HG03575 (cell line): ENCODE measurements around the gene KCNQ5.

Source experiments
- ATAC-seq: cut with Tn5 transposase; IDR thresholded peaks from one replicate; pipeline ENCODE4 v1.9.1; 2021; ENCODE audit not compliant: unreplicated experiment, insufficient number of reproducible peaks, low FRiP score; ENCODE audit errors: extremely low read depth

Gene KCNQ5

GRCh38 chr6:73050706-73051105, 428.8 kb downstream of the KCNQ5 start:
- ATAC-seq, result no peak

GRCh38 chr6:73051147-73051546, 429.3 kb downstream of the KCNQ5 start:
- ATAC-seq, result no peak

DNA sequence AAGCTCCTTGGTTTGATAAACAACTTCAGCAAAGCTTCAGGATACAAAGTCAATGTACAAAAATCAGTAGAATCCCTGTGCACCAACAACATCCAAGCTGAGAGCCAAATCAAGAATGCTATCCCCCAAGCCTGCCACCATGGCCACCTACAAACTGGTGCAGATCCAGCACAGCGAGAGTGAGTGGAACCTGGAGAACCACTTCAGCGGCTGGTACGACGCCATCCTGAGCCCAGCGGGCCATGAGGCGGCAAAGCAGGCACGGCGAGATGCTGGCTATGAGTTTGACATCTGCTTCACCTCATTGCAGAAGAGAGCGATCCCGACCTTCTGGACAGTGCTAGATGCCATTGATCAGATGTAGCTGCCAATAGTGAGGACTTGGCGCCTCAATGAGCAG, 433.1 kb downstream of the KCNQ5 start:
- no peak for ATAC-seq

GRCh38 chr6:73058736-73059135, 436.9 kb downstream of the KCNQ5 start:
- no peak for ATAC-seq

- no peak for ATAC-seq
These were observed 440.3 kb downstream of the KCNQ5 start for GRCh38 chr6:73062130-73062529.

- ATAC-seq, result no peak
These were observed 441.0 kb downstream of the KCNQ5 start for GRCh38 chr6:73062837-73063236.

GRCh38 chr6:73064266-73064665, 442.4 kb downstream of the KCNQ5 start:
- ATAC-seq, result no peak

- ATAC-seq, result no peak
These were observed 451.4 kb downstream of the KCNQ5 start for GRCh38 chr6:73073238-73073637.

GRCh38 chr6:73074175-73074574, 452.3 kb downstream of the KCNQ5 start:
- ATAC-seq, result no peak

DNA sequence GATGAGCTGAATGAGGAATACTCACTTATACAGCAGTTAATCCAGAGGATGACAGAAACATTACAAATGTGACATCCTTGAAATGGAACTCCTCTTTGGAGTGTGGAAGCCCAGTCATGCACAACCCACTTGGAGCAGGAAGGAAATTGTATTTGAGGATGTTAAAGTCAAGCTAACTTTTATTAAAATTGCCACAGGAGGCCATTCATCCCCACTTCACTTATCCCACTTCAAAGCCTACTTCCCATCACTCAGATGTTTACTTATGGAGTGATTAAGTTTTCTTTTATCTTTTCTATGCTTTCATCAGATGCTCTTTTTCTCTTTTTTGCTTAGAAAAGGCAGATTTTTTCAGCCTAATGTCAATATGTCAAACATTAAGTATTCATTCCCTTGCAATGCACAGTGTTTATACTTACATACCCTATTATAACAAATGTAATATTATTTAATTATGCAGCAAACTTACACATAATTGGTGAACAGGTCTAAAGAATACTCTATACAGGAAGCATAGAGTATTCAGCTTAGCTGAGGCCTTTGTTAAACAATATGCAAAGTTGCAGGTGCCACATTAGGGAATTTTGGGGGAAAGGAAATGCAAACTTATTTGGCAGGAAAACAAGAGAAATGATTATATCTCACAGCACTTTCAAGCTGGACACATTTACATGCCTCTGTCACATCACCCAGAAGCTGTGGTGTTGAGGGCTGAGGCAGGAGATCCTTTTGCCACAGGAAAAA, 454.5 kb downstream of the KCNQ5 start:
- ATAC-seq, result no peak

- no peak for ATAC-seq
These were observed 456.5 kb downstream of the KCNQ5 start for GRCh38 chr6:73078333-73078862.

DNA sequence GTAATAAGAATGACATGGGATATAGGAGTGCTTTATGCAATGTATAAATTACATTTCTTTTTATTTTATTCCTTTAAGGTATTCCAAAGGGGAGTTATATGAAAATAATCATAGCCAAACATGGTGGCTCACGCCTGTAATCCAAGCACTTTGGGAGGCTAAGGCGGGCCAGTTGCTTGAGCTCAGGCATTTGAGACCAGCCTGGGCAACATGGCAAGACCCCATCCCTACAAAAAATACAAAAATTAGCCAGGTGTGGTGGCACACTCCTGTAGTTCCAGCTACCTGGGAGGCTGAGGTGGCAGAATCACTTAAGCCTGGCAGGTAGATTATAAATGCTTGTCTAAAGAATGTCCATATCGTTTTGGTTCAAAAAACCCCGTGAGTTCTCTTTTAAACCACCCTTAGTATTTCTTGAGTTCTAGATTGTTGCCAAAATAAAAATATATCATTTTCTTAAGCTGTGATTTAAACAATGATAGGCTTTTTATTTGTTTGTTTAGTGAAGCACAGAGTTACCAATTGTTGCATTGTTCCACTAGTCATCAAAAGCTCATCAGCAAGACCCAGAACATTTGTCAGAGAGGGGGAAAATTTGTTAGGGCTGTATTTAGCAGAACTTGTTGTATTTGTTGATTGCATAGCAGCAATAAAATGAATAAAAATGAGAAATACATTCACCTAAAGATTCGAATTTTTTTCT, 457.2 kb downstream of the KCNQ5 start:
- ATAC-seq, result no peak

DNA sequence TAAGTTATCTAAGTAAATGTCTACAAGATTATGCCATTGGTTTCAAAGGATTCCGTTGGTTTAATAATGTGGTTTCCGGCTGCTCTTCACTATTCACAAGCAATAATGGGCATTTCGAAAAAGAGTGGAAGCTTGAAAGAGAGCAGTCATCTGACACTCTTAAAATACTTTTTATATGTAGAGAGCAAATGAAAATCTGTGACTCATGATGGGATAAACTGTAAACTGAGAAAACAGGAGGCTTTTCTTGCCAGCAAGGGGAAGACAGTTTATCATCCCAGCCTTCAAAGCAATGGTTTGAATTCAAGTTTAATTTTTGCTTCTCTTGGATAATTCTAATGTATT, 457.7 kb downstream of the KCNQ5 start:
- no peak for ATAC-seq

DNA sequence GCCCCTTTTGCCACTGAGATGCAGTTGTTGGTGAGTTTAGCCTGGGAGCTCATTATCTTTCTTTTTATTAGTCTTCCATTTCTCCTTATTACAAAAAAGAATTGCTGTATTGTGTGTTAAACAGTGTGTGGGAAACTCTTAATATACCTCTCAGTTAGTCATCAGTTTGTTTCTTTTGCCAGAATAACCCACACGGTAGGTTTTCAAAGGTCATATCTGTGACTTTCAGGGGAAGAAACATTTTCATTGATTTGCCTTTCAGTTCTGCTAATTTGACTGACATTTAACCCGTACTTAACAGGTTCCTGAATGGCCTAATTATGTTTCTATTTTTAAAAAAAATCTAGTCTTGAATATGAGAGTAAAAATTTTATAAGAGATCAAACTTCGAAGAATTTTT, 458.1 kb downstream of the KCNQ5 start:
- no peak for ATAC-seq

- no peak for ATAC-seq
These were observed 460.1 kb downstream of the KCNQ5 start for GRCh38 chr6:73081955-73082354.

GRCh38 chr6:73083886-73084285, 462.0 kb downstream of the KCNQ5 start:
- ATAC-seq, result no peak

DNA sequence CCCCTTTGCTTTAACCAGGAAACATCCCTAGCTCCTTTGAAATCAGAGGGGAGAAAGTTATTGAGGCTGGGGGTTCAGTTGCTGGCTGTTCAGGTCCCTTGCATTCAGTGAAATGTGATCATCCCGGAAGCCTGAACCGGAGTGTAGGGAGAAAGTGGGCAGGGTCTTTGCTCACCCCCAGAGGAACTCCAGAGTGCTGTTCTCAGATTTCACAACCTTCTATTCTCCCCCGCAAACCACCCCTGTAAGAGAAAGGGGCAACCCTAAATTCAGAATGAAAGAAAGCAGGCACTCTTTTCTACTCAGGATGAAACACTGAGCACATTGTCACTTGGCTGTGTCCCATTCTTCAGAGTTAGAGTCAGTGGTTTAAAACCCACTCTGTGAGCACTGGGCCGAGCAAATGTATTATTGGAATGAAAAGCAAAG, 463.6 kb downstream of the KCNQ5 start:
- ATAC-seq, result no peak

DNA sequence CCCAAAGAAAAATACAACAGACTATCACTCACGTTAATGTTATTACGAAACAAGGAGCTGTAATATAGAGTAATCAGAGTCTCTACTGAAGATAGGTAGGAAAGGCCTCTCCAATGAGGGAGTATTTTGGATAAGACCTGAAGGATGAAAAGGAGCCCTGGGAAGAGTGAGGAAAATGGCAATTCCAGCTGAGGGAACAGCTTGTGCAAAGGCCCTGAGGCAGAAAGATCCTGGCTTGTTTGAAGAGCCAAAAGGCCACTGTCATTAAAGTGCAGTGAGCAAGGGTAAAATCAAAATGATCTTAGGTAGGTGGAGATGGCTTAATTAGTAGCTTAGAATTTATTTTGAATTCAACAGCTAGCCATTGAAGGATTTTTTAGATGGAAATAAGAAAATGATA, 464.9 kb downstream of the KCNQ5 start:
- ATAC-seq, result no peak

- peak; percentile 54 for ATAC-seq
These were observed 466.4 kb downstream of the KCNQ5 start for GRCh38 chr6:73088138-73088813.

GRCh38 chr6:73104921-73105320, 483.1 kb downstream of the KCNQ5 start:
- no peak for ATAC-seq
